ENCODE measurements around the gene REP15.
A peak's percentile ranks its signal among the peaks of the same experiment; 100 is the strongest.

The REP15 gene

DNA sequence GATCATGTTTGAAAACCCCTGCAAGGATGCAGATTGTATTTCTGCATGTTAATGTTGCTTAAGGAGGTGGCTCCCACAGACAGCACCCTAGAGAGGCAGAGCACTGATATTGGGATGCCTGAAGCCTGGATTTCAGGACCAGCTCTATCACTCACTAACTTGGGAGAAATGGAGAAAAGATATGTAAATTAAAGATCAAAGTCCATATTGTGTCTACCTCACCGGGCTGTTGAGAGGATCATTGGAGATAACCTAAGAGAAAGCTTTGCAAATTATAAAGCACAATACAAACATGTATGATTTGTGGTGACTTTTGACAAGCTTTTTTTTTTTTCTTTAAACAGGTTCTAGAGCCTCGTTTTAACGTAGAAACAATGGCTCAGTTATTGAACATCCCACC, 7.6 kb upstream of the REP15 start:
- TF ChIP-seq, protein P1, sequence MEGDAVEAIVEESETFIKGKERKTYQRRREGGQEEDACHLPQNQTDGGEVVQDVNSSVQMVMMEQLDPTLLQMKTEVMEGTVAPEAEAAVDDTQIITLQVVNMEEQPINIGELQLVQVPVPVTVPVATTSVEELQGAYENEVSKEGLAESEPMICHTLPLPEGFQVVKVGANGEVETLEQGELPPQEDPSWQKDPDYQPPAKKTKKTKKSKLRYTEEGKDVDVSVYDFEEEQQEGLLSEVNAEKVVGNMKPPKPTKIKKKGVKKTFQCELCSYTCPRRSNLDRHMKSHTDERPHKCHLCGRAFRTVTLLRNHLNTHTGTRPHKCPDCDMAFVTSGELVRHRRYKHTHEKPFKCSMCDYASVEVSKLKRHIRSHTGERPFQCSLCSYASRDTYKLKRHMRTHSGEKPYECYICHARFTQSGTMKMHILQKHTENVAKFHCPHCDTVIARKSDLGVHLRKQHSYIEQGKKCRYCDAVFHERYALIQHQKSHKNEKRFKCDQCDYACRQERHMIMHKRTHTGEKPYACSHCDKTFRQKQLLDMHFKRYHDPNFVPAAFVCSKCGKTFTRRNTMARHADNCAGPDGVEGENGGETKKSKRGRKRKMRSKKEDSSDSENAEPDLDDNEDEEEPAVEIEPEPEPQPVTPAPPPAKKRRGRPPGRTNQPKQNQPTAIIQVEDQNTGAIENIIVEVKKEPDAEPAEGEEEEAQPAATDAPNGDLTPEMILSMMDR (IDR thresholded peaks at IDR 0.05; ENCODE audit: unreplicated experiment in 3 of 3): no peak
- Mint-ChIP-seq H3K9me3 (no peaks in the 10 kb centered on the region), H3K27me3 (ENCODE audit: low read depth) (no peaks in the 10 kb centered on the region), H3K4me1 (no peaks in the 10 kb centered on the region), H3K4me3 (no peak overlapping the region), H3K36me3 (ENCODE audit: low read depth) (peaks cover 63% of the 10 kb centered on the region), H3K27ac (peak overlapping the region in 1 of 3 experiments; percentile 10)

DNA sequence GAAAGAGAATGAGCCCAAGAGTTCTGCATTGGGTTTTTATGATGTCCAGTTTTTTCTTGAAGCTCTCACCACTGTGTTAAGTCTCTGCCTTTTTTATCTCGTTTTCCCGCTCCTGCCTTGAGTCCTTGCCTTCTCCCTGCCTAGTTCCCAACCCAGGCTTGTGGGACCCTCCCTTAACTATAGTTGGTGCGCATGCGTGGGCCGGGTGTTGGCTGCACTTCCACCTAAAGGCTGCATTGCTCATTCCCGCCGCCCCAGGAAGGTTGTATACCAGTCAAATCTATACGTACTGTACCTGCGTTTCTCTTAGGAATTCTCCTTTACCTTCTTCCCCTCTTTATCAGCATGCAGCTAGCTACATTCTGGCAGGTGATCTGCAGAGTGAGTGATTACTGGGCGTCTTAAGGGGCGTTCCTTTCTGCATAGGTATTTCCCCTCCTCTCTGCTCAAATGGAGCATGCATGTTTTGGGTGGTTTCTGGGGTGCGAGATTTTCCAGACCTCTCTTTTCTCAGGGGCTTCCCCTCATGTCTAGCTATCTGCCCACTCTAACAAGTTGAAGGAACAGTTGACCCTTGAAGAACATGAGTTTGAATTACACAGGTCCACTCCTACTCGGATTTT, 6.6 kb upstream of the REP15 start:
- H3K27me3 Mint-ChIP-seq (ENCODE audit: low read depth): no peaks in the 10 kb centered on the region

DNA sequence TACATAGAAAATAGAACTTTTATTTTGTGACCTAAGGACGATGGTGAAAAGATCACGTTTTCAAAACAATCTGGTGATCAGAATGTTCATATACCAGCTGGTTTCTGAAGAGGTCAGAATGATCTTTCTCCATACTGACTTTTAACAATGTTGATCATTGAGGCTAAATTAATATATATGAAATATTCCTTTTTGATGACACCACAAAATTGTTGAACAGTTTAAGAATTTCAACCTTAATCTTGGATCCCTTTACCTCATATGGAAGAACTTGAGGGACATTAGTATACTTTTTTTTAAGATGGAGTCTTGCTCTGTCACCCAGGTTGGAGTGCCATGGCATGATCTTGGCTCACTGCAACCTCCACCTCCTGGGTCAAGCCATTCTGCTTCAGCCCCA, 2.8 kb upstream of the REP15 start:
- TF ChIP-seq, protein P1 (IDR thresholded peaks at IDR 0.05; ENCODE audit: unreplicated experiment in 3 of 3): no peak
- no peaks in the 10 kb centered on the region for H3K27me3 Mint-ChIP-seq (ENCODE audit: low read depth)
- no peak overlapping the region for H3K4me3 Mint-ChIP-seq
- H3K4me1 Mint-ChIP-seq: no peaks in the 10 kb centered on the region
- H3K9me3 Mint-ChIP-seq: no peaks in the 10 kb centered on the region
- peaks cover 61% of the 10 kb centered on the region for H3K36me3 Mint-ChIP-seq (ENCODE audit: low read depth)
- no peak overlapping the region for H3K27ac Mint-ChIP-seq

More for the DNA sequence above, 6.6 kb upstream of the REP15 start:
- Mint-ChIP-seq H3K36me3 (ENCODE audit: low read depth) (peaks cover 68% of the 10 kb centered on the region), H3K4me3 (no peak overlapping the region), H3K4me1 (no peaks in the 10 kb centered on the region), H3K9me3 (no peaks in the 10 kb centered on the region), H3K27ac (no peak overlapping the region)
- TF ChIP-seq, protein P1 (IDR thresholded peaks at IDR 0.05; ENCODE audit: unreplicated experiment in 3 of 3): no peak

DNA sequence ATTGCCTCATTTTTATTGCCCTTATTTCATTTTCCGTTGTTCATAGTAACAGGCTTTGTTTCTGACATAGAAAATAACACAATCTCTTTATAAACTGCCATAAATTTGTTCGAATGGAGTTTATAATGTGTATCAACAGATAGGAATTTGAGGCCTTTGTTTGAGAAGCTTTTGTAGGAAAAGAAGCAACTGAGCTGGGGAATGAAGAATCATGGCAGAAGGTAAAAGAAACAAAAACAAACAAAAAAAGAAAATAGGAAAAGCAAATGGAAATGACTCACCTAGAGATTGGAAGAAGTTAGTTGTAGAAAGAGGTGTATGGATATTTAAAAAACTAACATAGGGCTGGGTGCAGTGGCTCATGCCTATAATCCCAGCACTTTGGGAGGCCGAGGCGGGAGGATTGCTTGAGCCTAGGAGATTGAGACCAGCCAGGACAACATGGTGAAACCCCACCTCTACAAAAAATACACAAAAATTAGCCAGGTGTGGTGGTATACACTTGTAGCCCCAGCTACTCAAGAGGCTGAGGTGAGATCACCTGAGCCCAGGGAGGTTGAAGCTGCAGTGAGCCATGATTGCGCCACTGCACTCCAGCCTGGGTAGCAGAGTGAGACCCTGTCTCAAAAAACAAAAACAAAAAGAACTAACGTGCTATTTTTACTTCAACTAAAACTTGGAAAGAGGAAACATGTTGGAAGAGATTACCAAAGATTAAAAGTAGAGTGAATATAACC, 523 bp upstream of the REP15 start:
- Mint-ChIP-seq H3K9me3 (no peaks in the 10 kb centered on the region), H3K4me1 (no peaks in the 10 kb centered on the region), H3K4me3 (no peak overlapping the region), H3K27ac (no peak overlapping the region), H3K36me3 (ENCODE audit: low read depth) (peaks cover 41% of the 10 kb centered on the region), H3K27me3 (ENCODE audit: low read depth) (no peaks in the 10 kb centered on the region)
- TF ChIP-seq, protein P1 (IDR thresholded peaks at IDR 0.05; ENCODE audit: unreplicated experiment in 3 of 3): no peak

DNA sequence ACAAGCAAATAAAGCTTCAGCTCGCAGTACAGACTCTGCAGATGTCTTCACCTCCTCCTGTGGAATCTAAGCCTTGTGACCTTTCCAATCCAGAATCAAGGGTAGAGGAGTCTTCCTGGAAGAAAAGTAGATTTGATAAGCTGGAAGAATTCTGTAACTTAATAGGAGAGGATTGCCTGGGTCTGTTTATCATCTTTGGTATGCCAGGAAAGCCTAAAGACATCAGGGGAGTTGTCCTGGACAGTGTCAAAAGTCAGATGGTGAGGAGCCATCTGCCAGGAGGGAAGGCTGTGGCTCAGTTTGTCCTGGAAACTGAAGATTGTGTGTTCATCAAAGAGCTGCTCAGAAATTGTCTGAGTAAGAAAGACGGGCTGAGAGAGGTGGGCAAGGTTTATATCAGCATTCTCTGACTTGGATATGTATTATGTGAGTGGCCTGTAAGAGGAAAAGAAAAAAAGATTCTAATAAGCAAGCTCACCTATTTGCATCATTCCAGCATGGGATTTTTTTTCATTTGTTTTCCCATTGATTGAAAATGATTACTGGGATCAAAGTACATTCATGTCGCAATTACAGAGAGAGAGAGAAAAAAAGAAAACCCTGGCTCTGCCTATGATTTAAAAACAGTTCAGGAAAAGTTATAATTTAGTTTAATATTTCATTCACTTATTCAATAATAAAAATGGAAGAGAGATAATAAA, 767 bp downstream of the REP15 start:
- no peaks in the 10 kb centered on the region for H3K4me1 Mint-ChIP-seq
- no peak overlapping the region for H3K4me3 Mint-ChIP-seq
- no peaks in the 10 kb centered on the region for H3K27me3 Mint-ChIP-seq (ENCODE audit: low read depth)
- peaks cover 30% of the 10 kb centered on the region for H3K36me3 Mint-ChIP-seq (ENCODE audit: low read depth)
- TF ChIP-seq, protein P1 (IDR thresholded peaks at IDR 0.05; ENCODE audit: unreplicated experiment in 3 of 3): no peak
- H3K9me3 Mint-ChIP-seq: no peaks in the 10 kb centered on the region
- H3K27ac Mint-ChIP-seq: no peak overlapping the region
